T-helper 9 cell (primary cell): ENCODE measurements around the gene HADH.
A peak's percentile ranks its signal among the peaks of the same experiment; 100 is the strongest.

ENCODE experiments used
- DNase-seq: peaks from one replicate; pipeline ENCODE4 v3.0.0-alpha.2; 2020

The HADH gene

GRCh38 chr4:108060686-108061321, 71.1 kb downstream of the HADH start:
- DNase-seq: no peak

- DNase-seq: no peak
Observed at GRCh38 chr4:108068442-108068841, 78.8 kb downstream of the HADH start.

- DNase-seq: no peak
Observed at GRCh38 chr4:108070775-108071174, 81.1 kb downstream of the HADH start.

GRCh38 chr4:108072300-108072699, 82.6 kb downstream of the HADH start:
- DNase-seq: peak; percentile 29

GRCh38 chr4:108078024-108078733, 88.5 kb downstream of the HADH start:
- no peak for DNase-seq

GRCh38 chr4:108080747-108081146, 91.1 kb downstream of the HADH start:
- no peak for DNase-seq

GRCh38 chr4:108081256-108081655, 91.6 kb downstream of the HADH start:
- no peak for DNase-seq
